ENCODE data around the gene SLC25A41. TPM values are rescaled to one million over a fixed set of nuclear protein-coding genes. Genes with fewer than 3 reads are reported as not detected.

The SLC25A41 gene
- total and polyA plus RNA-seq, 2 of the 13 experiments (the other 11 are each of a cell fraction or from before 2014, with no cell fraction given), result 0.33 to 0.95 TPM

DNA sequence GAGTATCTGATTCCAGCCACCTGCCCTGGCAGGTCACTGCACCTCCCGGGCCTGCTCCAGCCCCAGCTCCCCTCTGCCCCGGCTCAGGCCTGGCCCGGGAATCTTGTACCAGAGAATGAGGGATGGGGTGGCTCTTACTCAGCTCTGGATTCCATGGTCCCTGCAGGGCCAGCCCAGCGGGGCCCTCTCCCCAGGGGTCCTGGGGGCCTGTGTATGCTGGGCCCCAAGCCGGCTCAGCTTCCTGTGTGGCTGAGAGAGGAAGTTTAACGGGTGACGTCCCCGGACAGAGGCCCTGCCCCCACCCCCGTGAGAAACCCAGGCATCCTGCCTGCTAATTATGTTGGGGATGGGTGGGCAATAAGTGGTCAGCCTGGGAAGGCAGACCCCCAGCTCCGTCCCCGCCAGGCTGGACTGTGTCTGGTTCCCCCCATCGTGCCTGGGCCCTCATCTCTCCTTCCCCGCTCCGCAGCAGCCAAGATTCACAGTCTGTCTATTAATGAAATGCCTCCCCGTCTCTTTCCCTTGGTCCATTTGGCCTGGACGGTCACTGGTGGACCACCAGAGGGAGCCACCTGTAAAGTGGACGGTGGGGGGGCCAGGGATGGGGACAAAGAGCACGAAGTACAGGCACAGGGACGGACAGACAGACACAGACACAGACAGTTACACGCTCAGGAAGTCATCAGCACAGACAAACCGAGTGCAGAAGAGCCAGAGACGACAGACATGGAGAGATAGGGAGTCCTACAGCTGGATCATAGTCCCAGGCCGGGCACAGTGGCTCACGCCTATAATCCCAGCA lies 48.2 kb upstream of the SLC25A41 start, which contains the start of gene DENND1C (continued):
- TF ChIP-seq RFXAP (CRISPR knock-in tag; IDR thresholded peaks at IDR 0.05; ENCODE audit: borderline replicate concordance) (peak; percentile 33; the same call in 1 of the 2 replicates), ZMAT3 (CRISPR knock-in tag; conservative IDR thresholded peaks at IDR 0.05) (no peak), ZFP37 (CRISPR knock-in tag; IDR thresholded peaks at IDR 0.05; ENCODE audit: borderline replicate concordance) (no peak), FUBP1 (CRISPR knock-in tag; IDR thresholded peaks at IDR 0.05; ENCODE audit: borderline replicate concordance) (0 out of 2 replicates have a peak, but pooled peaks have one; percentile 64), ZNF354B (CRISPR knock-in tag; IDR thresholded peaks at IDR 0.05) (0 out of 2 replicates have a peak, but pooled peaks have one; percentile 44), PPARG (CRISPR knock-in tag; conservative IDR thresholded peaks at IDR 0.05) (no peak), ZNF143 (CRISPR knock-in tag; IDR thresholded peaks at IDR 0.05) (no peak), SALL2 (CRISPR knock-in tag; IDR thresholded peaks at IDR 0.05) (0 out of 2 replicates have a peak, but pooled peaks have one; percentile 32), ZFP1 (CRISPR knock-in tag; IDR thresholded peaks at IDR 0.05) (no peak), LBX2 (CRISPR knock-in tag; IDR thresholded peaks at IDR 0.05; ENCODE audit: borderline replicate concordance) (no peak), AKAP8 (CRISPR knock-in tag; IDR thresholded peaks at IDR 0.05) (no peak), ZBTB25 (CRISPR knock-in tag; IDR thresholded peaks at IDR 0.05) (no peak), ZNF841 (CRISPR knock-in tag; IDR thresholded peaks at IDR 0.05; ENCODE audit: borderline replicate concordance) (no peak), ZNF543 (CRISPR knock-in tag; IDR thresholded peaks at IDR 0.05) (no peak), RBM39 (IDR thresholded peaks at IDR 0.05; ENCODE audit: low read depth, low read length, poor library complexity, severe bottlenecking) (no peak), ISX (CRISPR knock-in tag; conservative IDR thresholded peaks at IDR 0.05) (no peak), ETV5 (CRISPR knock-in tag; IDR thresholded peaks at IDR 0.05; ENCODE audit: borderline replicate concordance) (no peak), FOXA3 (CRISPR knock-in tag; IDR thresholded peaks at IDR 0.05) (no peak), FOSL2 (CRISPR knock-in tag; IDR thresholded peaks at IDR 0.05) (no peak), FOXM1 (CRISPR knock-in tag; IDR thresholded peaks at IDR 0.05) (no peak), ZNF850 (CRISPR knock-in tag; conservative IDR thresholded peaks at IDR 0.05) (no peak), ZNF768 (CRISPR knock-in tag; IDR thresholded peaks at IDR 0.05) (no peak), CERS6 (CRISPR knock-in tag; IDR thresholded peaks at IDR 0.05) (no peak)
- TF ChIP-seq, protein P1, sequence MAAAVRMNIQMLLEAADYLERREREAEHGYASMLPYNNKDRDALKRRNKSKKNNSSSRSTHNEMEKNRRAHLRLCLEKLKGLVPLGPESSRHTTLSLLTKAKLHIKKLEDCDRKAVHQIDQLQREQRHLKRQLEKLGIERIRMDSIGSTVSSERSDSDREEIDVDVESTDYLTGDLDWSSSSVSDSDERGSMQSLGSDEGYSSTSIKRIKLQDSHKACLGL (CRISPR knock-in tag; IDR thresholded peaks at IDR 0.05), result no peak
- TF ChIP-seq, protein P2, sequence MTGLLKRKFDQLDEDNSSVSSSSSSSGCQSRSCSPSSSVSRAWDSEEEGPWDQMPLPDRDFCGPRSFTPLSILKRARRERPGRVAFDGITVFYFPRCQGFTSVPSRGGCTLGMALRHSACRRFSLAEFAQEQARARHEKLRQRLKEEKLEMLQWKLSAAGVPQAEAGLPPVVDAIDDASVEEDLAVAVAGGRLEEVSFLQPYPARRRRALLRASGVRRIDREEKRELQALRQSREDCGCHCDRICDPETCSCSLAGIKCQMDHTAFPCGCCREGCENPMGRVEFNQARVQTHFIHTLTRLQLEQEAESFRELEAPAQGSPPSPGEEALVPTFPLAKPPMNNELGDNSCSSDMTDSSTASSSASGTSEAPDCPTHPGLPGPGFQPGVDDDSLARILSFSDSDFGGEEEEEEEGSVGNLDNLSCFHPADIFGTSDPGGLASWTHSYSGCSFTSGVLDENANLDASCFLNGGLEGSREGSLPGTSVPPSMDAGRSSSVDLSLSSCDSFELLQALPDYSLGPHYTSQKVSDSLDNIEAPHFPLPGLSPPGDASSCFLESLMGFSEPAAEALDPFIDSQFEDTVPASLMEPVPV (CRISPR knock-in tag; IDR thresholded peaks at IDR 0.05), result no peak

All from HepG2 (cell line).